Measurements from ENCODE around the gene NUP214.
"Not testable (repeated sequence)": the region's sequence is repeated elsewhere in the genome, so short reads cannot be mapped to it uniquely, and the experiment has no call there.

The NUP214 gene

GRCh38 chr9:131238402-131239021, 113.1 kb downstream of the NUP214 start:
- TF ChIP-seq EZH2phosphoT487 (IDR thresholded peaks at IDR 0.05; ENCODE audit: borderline replicate concordance, low read length) (no peak), CTCF (IDR thresholded peaks at IDR 0.05; ENCODE audit: low read depth, low read length, poor library complexity, severe bottlenecking) (no peak)
- Histone ChIP-seq H3K4me2 (ENCODE audit: low read length) (peak overlapping the region; percentile 59), H3K4me3 (ENCODE audit: low read length) (peak overlapping the region; percentile 38), H3K27ac (ENCODE audit: low read depth, low read length) (no peak overlapping the region), H3K79me2 (ENCODE audit: control insufficient read depth, low read length) (no peaks in the 10 kb centered on the region), H3K9me2 (replicated peaks; ENCODE audit: control insufficient read depth, low read length) (no peaks in the 10 kb centered on the region), H3K27me3 (ENCODE audit: control insufficient read depth, low read length) (no peaks in the 10 kb centered on the region), H3F3A (ENCODE audit: control insufficient read depth, insufficient read depth) (no peaks in the 10 kb centered on the region), H3K36me3 (ENCODE audit: control insufficient read depth, low read length) (peaks cover 13% of the 10 kb centered on the region), H4K20me1 (ENCODE audit: control insufficient read depth, insufficient read depth, low read depth, low read length) (no peaks in the 10 kb centered on the region), H3K9me3 (ENCODE audit: control insufficient read depth, insufficient read depth, low read length) (no peaks in the 10 kb centered on the region), H3K4me1 (ENCODE audit: control insufficient read depth, low read length) (peaks cover 14% of the 10 kb centered on the region)

- no peaks in the 10 kb centered on the region for H3K9me3 ChIP-seq (ENCODE audit: control insufficient read depth, insufficient read depth, low read length)
- TF ChIP-seq CTCF (IDR thresholded peaks at IDR 0.05; ENCODE audit: low read depth, low read length, poor library complexity, severe bottlenecking): no peak
- no peak for TF ChIP-seq EZH2phosphoT487 (IDR thresholded peaks at IDR 0.05; ENCODE audit: borderline replicate concordance, low read length)
- no peak overlapping the region for H3K27ac ChIP-seq (ENCODE audit: low read depth, low read length)
- no peak overlapping the region for H3K4me3 ChIP-seq (ENCODE audit: low read length)
- H3K4me2 ChIP-seq (ENCODE audit: low read length): no peak overlapping the region
- no peaks in the 10 kb centered on the region for H3K9me2 ChIP-seq (replicated peaks; ENCODE audit: control insufficient read depth, low read length)
- H4K20me1 ChIP-seq (ENCODE audit: control insufficient read depth, insufficient read depth, low read depth, low read length): no peaks in the 10 kb centered on the region
- H3F3A ChIP-seq (ENCODE audit: control insufficient read depth, insufficient read depth): no peaks in the 10 kb centered on the region
- H3K4me1 ChIP-seq (ENCODE audit: control insufficient read depth, low read length): peaks cover 14% of the 10 kb centered on the region
- no peaks in the 10 kb centered on the region for H3K27me3 ChIP-seq (ENCODE audit: control insufficient read depth, low read length)
- no peaks in the 10 kb centered on the region for H3K79me2 ChIP-seq (ENCODE audit: control insufficient read depth, low read length)
- H3K36me3 ChIP-seq (ENCODE audit: control insufficient read depth, low read length): peaks cover 5% of the 10 kb centered on the region; the same call in 1 of the 2 replicates
Observed at GRCh38 chr9:131239161-131239975, 114.0 kb downstream of the NUP214 start.

- Histone ChIP-seq H3K27me3 (ENCODE audit: control insufficient read depth, low read length) (no peaks in the 10 kb centered on the region), H3K4me1 (ENCODE audit: control insufficient read depth, low read length) (peaks cover 14% of the 10 kb centered on the region), H3K9me2 (replicated peaks; ENCODE audit: control insufficient read depth, low read length) (no peaks in the 10 kb centered on the region), H3F3A (ENCODE audit: control insufficient read depth, insufficient read depth) (no peaks in the 10 kb centered on the region), H3K4me2 (ENCODE audit: low read length) (no peak overlapping the region), H3K4me3 (ENCODE audit: low read length) (no peak overlapping the region), H3K36me3 (ENCODE audit: control insufficient read depth, low read length) (no peaks in the 10 kb centered on the region), H3K79me2 (ENCODE audit: control insufficient read depth, low read length) (no peaks in the 10 kb centered on the region), H3K27ac (ENCODE audit: low read depth, low read length) (no peak overlapping the region), H4K20me1 (ENCODE audit: control insufficient read depth, insufficient read depth, low read depth, low read length) (no peaks in the 10 kb centered on the region), H3K9me3 (ENCODE audit: control insufficient read depth, insufficient read depth, low read length) (no peaks in the 10 kb centered on the region)
- TF ChIP-seq EZH2phosphoT487 (IDR thresholded peaks at IDR 0.05; ENCODE audit: borderline replicate concordance, low read length): no peak
- no peak for TF ChIP-seq CTCF (IDR thresholded peaks at IDR 0.05; ENCODE audit: low read depth, low read length, poor library complexity, severe bottlenecking)
Observed at GRCh38 chr9:131240047-131240921, 114.9 kb downstream of the NUP214 start.

- H3K4me3 ChIP-seq (ENCODE audit: low read length); H3K4me2 ChIP-seq (ENCODE audit: low read length); H3K9me2 ChIP-seq (replicated peaks; ENCODE audit: control insufficient read depth, low read length); H3F3A ChIP-seq (ENCODE audit: control insufficient read depth, insufficient read depth); H3K4me1 ChIP-seq (ENCODE audit: control insufficient read depth, low read length); H3K79me2 ChIP-seq (ENCODE audit: control insufficient read depth, low read length); H3K36me3 ChIP-seq (ENCODE audit: control insufficient read depth, low read length); H3K9me3 ChIP-seq (ENCODE audit: control insufficient read depth, insufficient read depth, low read length); H3K27me3 ChIP-seq (ENCODE audit: control insufficient read depth, low read length); H4K20me1 ChIP-seq (ENCODE audit: control insufficient read depth, insufficient read depth, low read depth, low read length); H3K27ac ChIP-seq (ENCODE audit: low read depth, low read length): not testable (repeated sequence)
Observed at GRCh38 chr9:131244331-131244730, 118.9 kb downstream of the NUP214 start.
